PC-3 (cell line): ENCODE measurements around the gene TUBA4A.

Experiments
- CTCF ChIP-seq: fragments of 300-600 bp; sonication (generic); conservative IDR thresholded peaks from 2 replicates; pipeline ENCODE4 v1.5.1; 2017; ENCODE audit warnings: antibody characterized with exemption, low read depth, mild to moderate bottlenecking, low read length
- EZH2 ChIP-seq: fragments of 300-600 bp; sonication (generic); IDR thresholded peaks from one replicate; pipeline ENCODE4 v1.6.1; 2017; ENCODE audit warnings: antibody characterized with exemption, mild to moderate bottlenecking, low read length; ENCODE audit not compliant: unreplicated experiment
- EZH2phosphoT487 ChIP-seq: fragments of 300-600 bp; sonication (generic); IDR thresholded peaks from 2 replicates; pipeline ENCODE4 v1.6.1; 2018; ENCODE audit warnings: mild to moderate bottlenecking, antibody characterized with exemption, low read length, borderline replicate concordance

- TF ChIP-seq EZH2, result no peak
- TF ChIP-seq CTCF, result no peak
- no peak for TF ChIP-seq EZH2phosphoT487
Measured at GRCh38 chr2:219206328-219207133, 47.2 kb downstream of the TUBA4A start, which contains the start of gene ZFAND2B.
